Activated CD4-positive, alpha-beta T cell treated with anti-CD3 and anti-CD28 coated beads, Interleukin-2, amount 10 ng/mL, durations not matched to agents 7 days and 5 days (primary cell): ENCODE results near the gene CCDC102B. TPM values are rescaled to one million over a fixed set of nuclear protein-coding genes. Genes with fewer than 3 reads are reported as not detected.
"Not testable (repeated sequence)": the region's sequence is repeated elsewhere in the genome, so short reads cannot be mapped to it uniquely, and the experiment has no call there.

Source experiments
- CTCF ChIA-PET: fragments of 350-600 bp; sonication (Branson Sonifier 250); formaldehyde crosslinking; loops from one replicate; lab custom pipeline; 2021; ENCODE audit warnings: antibody characterized with exemption; lab: Charles Lee
- POLR2A ChIA-PET: fragments of 350-600 bp; sonication (Branson Sonifier 250); formaldehyde crosslinking; loops from one replicate; lab custom pipeline; 2021; ENCODE audit warnings: antibody characterized with exemption; lab: Charles Lee
- DNase-seq: peaks from one replicate; pipeline ENCODE4 v3.0.0-alpha.2; 2020
- H3K27ac Mint-ChIP-seq: one replicate; pipeline ENCODE4 v1.8.0; 2021; ENCODE audit warnings: mild to moderate bottlenecking, moderate library complexity, mixed read lengths
- H3K27me3 Mint-ChIP-seq: one replicate; pipeline ENCODE4 v1.8.0; 2021; ENCODE audit warnings: mixed read lengths
- H3K36me3 Mint-ChIP-seq: one replicate; pipeline ENCODE4 v1.8.0; 2021; ENCODE audit warnings: low read depth, mixed read lengths
- H3K4me1 Mint-ChIP-seq: one replicate; pipeline ENCODE4 v1.8.0; 2021; ENCODE audit warnings: mixed read lengths
- H3K4me3 Mint-ChIP-seq: one replicate; pipeline ENCODE4 v1.8.0; 2021; ENCODE audit warnings: mild to moderate bottlenecking, moderate library complexity, mixed read lengths
- H3K9me3 Mint-ChIP-seq: one replicate; pipeline ENCODE4 v1.8.0; 2021; ENCODE audit warnings: mixed read lengths
- total RNA-seq, 2 experiments: library from RNA; stranded (reverse); gene quantifications; one replicate each; pipeline ENCODE4 v1.2.3, GENCODE V29; 2021

The CCDC102B gene
- 1 to 10 TPM; 2.0 to 2.3 TPM for total RNA-seq

GRCh38 chr18:68797871-68798270, at the start of gene CCDC102B:
TSS of gene CCDC102B (plus strand) at chr18:68798080. CDS start at chr18:68836764, 38,684 bp downstream.
- no peaks in the 10 kb centered on the region for H3K9me3 Mint-ChIP-seq
- H3K4me1 Mint-ChIP-seq: no peaks in the 10 kb centered on the region
- ChIA-PET CTCF (no interaction called here), POLR2A (no interaction called here)
- no peak within 1 kb of the TSS for H3K4me3 Mint-ChIP-seq
- no peaks in the 10 kb centered on the region for H3K36me3 Mint-ChIP-seq
- DNase-seq: no peak
- H3K27ac Mint-ChIP-seq: no peak within 1 kb of the TSS
- H3K27me3 Mint-ChIP-seq: no peaks in the 10 kb centered on the region

- Mint-ChIP-seq H3K9me3 (no peaks in the 10 kb centered on the region), H3K27ac (no peak overlapping the region), H3K36me3 (no peaks in the 10 kb centered on the region), H3K4me1 (no peaks in the 10 kb centered on the region), H3K27me3 (no peaks in the 10 kb centered on the region), H3K4me3 (no peak overlapping the region)
- DNase-seq: no peak
- ChIA-PET POLR2A (no interaction called here), CTCF (no interaction called here)
Observed at GRCh38 chr18:68757126-68757525, 40.8 kb upstream of the CCDC102B start.

GRCh38 chr18:68759308-68759707, 38.6 kb upstream of the CCDC102B start:
- H3K27ac Mint-ChIP-seq: no peak overlapping the region
- no peaks in the 10 kb centered on the region for H3K4me1 Mint-ChIP-seq

DNA sequence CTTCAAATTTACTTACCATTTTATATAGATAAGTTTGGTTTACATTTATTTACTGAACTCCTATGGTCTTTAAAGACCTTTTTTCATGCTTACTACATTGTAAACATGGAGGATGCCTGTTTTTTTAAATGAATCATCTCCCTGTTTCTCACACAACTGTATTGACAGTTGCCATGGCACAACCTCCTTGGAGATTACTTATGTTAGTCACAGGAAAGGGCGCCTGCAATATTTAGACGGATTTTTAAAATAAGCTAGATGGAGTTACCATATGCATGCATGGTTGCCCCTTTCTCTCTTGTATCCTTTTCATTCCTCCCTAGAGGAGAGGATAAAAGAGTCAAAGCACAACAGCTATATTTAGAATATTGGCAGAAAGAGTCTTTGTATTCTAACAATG, 34.8 kb upstream of the CCDC102B start:
- POLR2A ChIA-PET: no interaction called here
- no peaks in the 10 kb centered on the region for H3K27me3 Mint-ChIP-seq
- DNase-seq: no peak
- CTCF ChIA-PET: no interaction called here
- H3K27ac Mint-ChIP-seq: no peak overlapping the region
- no peaks in the 10 kb centered on the region for H3K9me3 Mint-ChIP-seq
- H3K36me3 Mint-ChIP-seq: no peaks in the 10 kb centered on the region
- H3K4me3 Mint-ChIP-seq: no peak overlapping the region
- H3K4me1 Mint-ChIP-seq: no peaks in the 10 kb centered on the region

More at GRCh38 chr18:68759308-68759707, 38.6 kb upstream of the CCDC102B start:
- Mint-ChIP-seq H3K27me3 (no peaks in the 10 kb centered on the region), H3K36me3 (no peaks in the 10 kb centered on the region), H3K4me3 (no peak overlapping the region), H3K9me3 (no peaks in the 10 kb centered on the region)
- no peak for DNase-seq
- CTCF ChIA-PET: no interaction called here
- POLR2A ChIA-PET: no interaction called here

DNA sequence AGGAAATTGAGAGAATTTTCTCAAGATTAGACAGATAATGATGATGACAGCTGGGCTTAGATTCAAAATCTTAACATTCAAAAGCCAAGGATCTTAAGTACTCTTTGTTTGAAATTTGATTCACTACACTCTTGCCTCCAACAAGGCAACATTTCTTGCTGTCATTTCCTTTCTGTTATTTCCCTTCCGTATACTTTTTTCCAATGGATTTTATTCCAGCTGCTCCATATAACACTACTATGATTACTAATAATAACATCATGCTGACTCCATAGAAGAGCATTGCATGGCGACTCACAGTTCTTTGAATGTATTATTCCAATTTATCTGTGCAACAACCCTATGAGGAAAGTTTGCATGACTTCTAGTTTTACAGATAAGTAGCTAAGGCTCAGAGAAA, 33.9 kb upstream of the CCDC102B start:
- H3K4me3 Mint-ChIP-seq: no peak overlapping the region
- no peak overlapping the region for H3K27ac Mint-ChIP-seq
- CTCF ChIA-PET: no interaction called here
- H3K9me3 Mint-ChIP-seq: no peaks in the 10 kb centered on the region
- H3K4me1 Mint-ChIP-seq: no peaks in the 10 kb centered on the region
- no peaks in the 10 kb centered on the region for H3K36me3 Mint-ChIP-seq
- DNase-seq: no peak
- POLR2A ChIA-PET: no interaction called here
- H3K27me3 Mint-ChIP-seq: no peaks in the 10 kb centered on the region

GRCh38 chr18:68766433-68766832, 31.4 kb upstream of the CCDC102B start:
- Mint-ChIP-seq H3K27me3 (no peaks in the 10 kb centered on the region), H3K9me3 (no peaks in the 10 kb centered on the region), H3K4me1 (no peaks in the 10 kb centered on the region), H3K36me3 (no peaks in the 10 kb centered on the region), H3K27ac (no peak overlapping the region), H3K4me3 (no peak overlapping the region)
- no peak for DNase-seq
- ChIA-PET POLR2A (no interaction called here), CTCF (no interaction called here)

DNA sequence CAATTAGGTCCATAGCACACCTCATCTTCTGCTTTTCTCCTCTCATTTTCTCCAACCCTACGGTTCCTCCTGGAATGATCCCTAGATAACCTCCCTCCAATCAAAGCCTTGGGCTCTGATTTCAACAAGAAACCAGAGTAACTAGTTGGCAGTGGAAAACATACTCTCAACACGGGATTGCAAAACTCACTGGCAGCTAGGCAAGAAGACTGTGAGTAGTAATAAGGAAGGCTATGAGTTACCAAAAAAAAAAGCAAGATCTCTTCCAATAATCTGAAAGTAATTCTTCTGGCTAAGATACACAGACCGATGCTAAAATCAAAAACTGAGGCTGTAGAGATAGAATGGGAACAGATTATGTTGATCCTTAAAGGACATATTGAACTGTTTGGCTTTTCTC, 28.4 kb upstream of the CCDC102B start:
- DNase-seq: no peak
- H3K9me3 Mint-ChIP-seq: no peaks in the 10 kb centered on the region
- no peak overlapping the region for H3K27ac Mint-ChIP-seq
- no peaks in the 10 kb centered on the region for H3K27me3 Mint-ChIP-seq
- no peaks in the 10 kb centered on the region for H3K36me3 Mint-ChIP-seq
- no peaks in the 10 kb centered on the region for H3K4me1 Mint-ChIP-seq
- no peak overlapping the region for H3K4me3 Mint-ChIP-seq
- CTCF ChIA-PET: no interaction called here
- POLR2A ChIA-PET: no interaction called here

GRCh38 chr18:68772268-68772667, 25.6 kb upstream of the CCDC102B start:
- no peaks in the 10 kb centered on the region for H3K27me3 Mint-ChIP-seq
- H3K27ac Mint-ChIP-seq: no peak overlapping the region
- DNase-seq: no peak
- ChIA-PET CTCF (no interaction called here), POLR2A (no interaction called here)
- no peaks in the 10 kb centered on the region for H3K4me1 Mint-ChIP-seq
- no peaks in the 10 kb centered on the region for H3K36me3 Mint-ChIP-seq
- no peak overlapping the region for H3K4me3 Mint-ChIP-seq
- no peaks in the 10 kb centered on the region for H3K9me3 Mint-ChIP-seq

DNA sequence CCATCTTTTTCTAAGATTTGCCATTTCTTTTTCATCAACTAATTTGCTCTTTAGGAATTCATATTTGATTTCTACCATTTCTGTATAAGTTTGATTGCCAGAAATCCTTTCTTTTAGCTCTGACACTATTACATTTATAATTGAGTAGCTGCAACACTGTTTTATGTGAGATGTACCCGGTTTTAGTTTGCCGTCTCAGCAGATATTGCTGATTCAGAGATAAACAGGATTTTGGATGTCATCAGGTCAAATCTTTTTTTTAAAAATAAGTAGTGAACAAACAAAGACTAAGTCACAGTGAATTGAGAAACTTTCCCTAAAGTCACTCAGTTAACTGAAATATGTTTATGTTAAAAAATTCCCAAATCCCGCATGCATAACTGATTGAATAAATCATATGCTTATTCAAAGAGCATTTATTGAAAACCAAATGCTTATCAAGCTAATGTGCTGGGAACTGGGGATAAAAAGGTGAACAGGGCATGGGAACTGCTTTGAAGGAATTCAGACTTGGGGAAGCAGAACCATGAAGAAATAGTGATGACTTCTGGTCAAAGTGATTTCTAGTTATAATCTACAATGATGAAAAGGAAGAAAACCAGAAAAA, 19.5 kb upstream of the CCDC102B start:
- CTCF ChIA-PET: no interaction called here
- H3K27me3 Mint-ChIP-seq: no peaks in the 10 kb centered on the region
- no peak overlapping the region for H3K27ac Mint-ChIP-seq
- DNase-seq: no peak
- H3K36me3 Mint-ChIP-seq: no peaks in the 10 kb centered on the region
- no peak overlapping the region for H3K4me3 Mint-ChIP-seq
- H3K4me1 Mint-ChIP-seq: no peaks in the 10 kb centered on the region
- H3K9me3 Mint-ChIP-seq: no peaks in the 10 kb centered on the region
- POLR2A ChIA-PET: no interaction called here

DNA sequence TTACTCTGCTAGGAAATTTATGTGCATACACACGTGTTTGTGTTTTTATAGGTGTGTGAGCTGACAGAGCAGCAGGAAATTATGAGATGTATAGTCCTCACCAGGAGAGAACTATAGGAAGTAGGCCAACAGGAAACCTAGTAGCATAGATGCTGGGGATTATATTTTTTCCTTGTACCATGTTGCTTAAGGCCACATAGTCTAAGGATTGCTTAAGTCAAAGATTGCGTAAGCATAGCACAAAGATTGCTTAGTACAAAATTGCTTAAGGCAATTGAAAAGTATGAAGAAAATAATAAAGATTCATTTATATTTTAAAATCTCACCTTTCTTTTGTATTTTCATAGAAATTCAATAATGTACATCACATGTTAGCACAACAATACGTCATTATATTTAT, 18.7 kb upstream of the CCDC102B start:
- Mint-ChIP-seq H3K27me3 (no peaks in the 10 kb centered on the region), H3K4me1 (no peaks in the 10 kb centered on the region), H3K4me3 (no peak overlapping the region), H3K36me3 (no peaks in the 10 kb centered on the region), H3K9me3 (no peaks in the 10 kb centered on the region), H3K27ac (no peak overlapping the region)
- ChIA-PET CTCF (no interaction called here), POLR2A (no interaction called here)
- no peak for DNase-seq

DNA sequence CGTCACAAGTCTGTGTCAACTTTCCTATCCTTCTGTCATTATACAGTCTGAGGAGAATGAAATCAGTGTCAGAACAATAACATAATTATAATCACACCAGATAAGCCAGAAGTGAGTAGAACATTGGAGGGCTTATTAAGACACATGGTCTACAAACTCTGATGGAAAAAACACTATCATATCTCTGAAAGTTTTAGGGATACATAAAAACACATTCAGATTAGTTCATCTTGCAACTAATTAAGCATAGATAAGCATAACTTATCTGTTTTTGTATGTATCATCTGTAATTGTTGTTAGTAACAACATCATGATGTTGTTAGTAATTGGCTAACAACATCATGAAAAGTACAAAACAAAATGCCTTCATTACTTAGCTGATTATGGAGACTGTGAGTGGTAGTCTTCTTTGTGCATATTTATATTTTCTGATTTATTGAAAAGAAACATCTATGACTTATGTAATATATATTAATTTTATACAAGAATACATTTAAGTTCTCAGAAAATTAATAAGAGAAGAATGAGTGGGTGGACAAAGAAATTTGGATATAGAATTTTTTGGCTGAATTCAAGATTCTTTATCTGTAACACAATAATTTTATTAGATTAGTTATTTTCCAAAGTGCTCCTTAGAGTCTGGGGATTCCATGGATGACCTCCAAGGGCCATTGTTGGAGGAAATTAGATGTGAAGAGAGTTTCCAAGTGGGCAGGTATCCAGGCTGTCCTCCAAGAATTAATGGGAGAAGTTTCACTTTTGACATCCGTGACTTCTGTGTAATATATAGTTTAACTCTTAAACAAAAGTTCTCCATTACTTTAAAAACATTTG, 16.9 kb upstream of the CCDC102B start:
- ChIA-PET CTCF (no interaction called here), POLR2A (no interaction called here)
- Mint-ChIP-seq H3K4me3 (no peak overlapping the region), H3K4me1 (no peaks in the 10 kb centered on the region), H3K36me3 (no peaks in the 10 kb centered on the region), H3K27me3 (no peaks in the 10 kb centered on the region), H3K27ac (no peak overlapping the region), H3K9me3 (no peaks in the 10 kb centered on the region)
- no peak for DNase-seq

DNA sequence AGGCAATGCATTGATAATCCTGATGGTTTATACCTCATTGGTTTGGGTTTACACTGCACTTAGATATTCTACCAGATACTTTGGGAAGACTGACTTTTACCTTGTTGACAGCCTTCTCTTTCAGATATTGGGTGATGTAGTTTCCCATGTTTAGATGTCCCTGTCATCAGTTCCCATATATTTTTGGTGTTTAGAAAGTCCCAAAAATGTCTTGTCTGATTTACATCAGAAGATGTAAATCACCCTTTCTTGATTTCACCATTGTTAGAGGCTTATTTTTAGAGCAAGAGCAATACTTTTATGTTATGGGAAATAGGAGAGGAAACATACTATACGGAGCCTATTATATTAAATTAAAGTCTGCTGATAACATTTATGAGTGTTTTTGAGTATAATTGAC, 14.4 kb upstream of the CCDC102B start:
- Mint-ChIP-seq H3K9me3 (no peaks in the 10 kb centered on the region), H3K36me3 (no peaks in the 10 kb centered on the region), H3K4me1 (no peaks in the 10 kb centered on the region), H3K27ac (no peak overlapping the region), H3K4me3 (no peak overlapping the region), H3K27me3 (no peaks in the 10 kb centered on the region)
- ChIA-PET CTCF (no interaction called here), POLR2A (no interaction called here)
- no peak for DNase-seq

- Mint-ChIP-seq H3K27ac (no peak overlapping the region), H3K27me3 (no peaks in the 10 kb centered on the region), H3K4me1 (no peaks in the 10 kb centered on the region), H3K4me3 (no peak overlapping the region), H3K36me3 (no peaks in the 10 kb centered on the region), H3K9me3 (no peaks in the 10 kb centered on the region)
- no peak for DNase-seq
- ChIA-PET POLR2A (no interaction called here), CTCF (no interaction called here)
Observed at GRCh38 chr18:68784071-68784470, 13.8 kb upstream of the CCDC102B start.

- H3K4me3 Mint-ChIP-seq, H3K9me3 Mint-ChIP-seq, CTCF ChIA-PET, H3K4me1 Mint-ChIP-seq, H3K27me3 Mint-ChIP-seq, H3K27ac Mint-ChIP-seq, H3K36me3 Mint-ChIP-seq, POLR2A ChIA-PET, DNase-seq: not testable (repeated sequence)
Observed at GRCh38 chr18:68790290-68790689, 7.6 kb upstream of the CCDC102B start.
